A549 (cell line): ENCODE data around the gene CACNA2D2. TPM values are rescaled to one million over a fixed set of nuclear protein-coding genes. Genes with fewer than 3 reads are reported as not detected.
A peak's percentile ranks its signal among the peaks of the same experiment; 100 is the strongest.

Experiments
- ATAC-seq, 2 experiments: fragments of 200-7000 bp in 1 of 2; fragments of >200 bp in 1 of 2; cut with Nextera tagmentation in 1 of 2; cut with Tn5 transposase in 1 of 2; 3 replicates each; pipeline versions ENCODE4 v1.8.0 to v1.9.1; 2018 to 2020; ENCODE audit warnings: mild to moderate bottlenecking in 1 of 2, moderate library complexity in 1 of 2
- CTCF ChIA-PET: fragments of 300-600 bp; sonication (Branson Sonifier 250); formaldehyde crosslinking; extraction: SDS; loops from one replicate; lab custom pipeline; 2021; ENCODE audit warnings: antibody characterized with exemption, inconsistent platforms; lab: Yijun Ruan, JAX
- POLR2A ChIA-PET: fragments of 350-600 bp; formaldehyde crosslinking; extraction: SDS; loops from one replicate; lab custom pipeline; 2021; ENCODE audit warnings: antibody characterized with exemption, inconsistent platforms; lab: Yijun Ruan, JAX
- DNase-seq, 2 experiments: peaks; one replicate each; pipeline versions ENCODE4 v3.0.0 to v3.0.0-alpha.2; 2011 to 2016; ENCODE audit warnings: low read depth in 1 of 2, low spot score in 1 of 2
- FAIRE-seq: peaks from 2 replicates; lab custom pipeline; 2011; peaks lifted over from hg19 to GRCh38; lab: Jason Lieb, UNC
- H3K27ac ChIP-seq, 2 experiments: fragments of >200 bp; sonication (Bioruptor Twin); formaldehyde crosslinking; 3 replicates each; pipeline ENCODE4 v1.5.1; 2016 to 2017
- H3K4me1 ChIP-seq: fragments of >200 bp; sonication (Bioruptor Twin); formaldehyde crosslinking; 3 replicates; pipeline ENCODE4 v1.6.1; 2016
- H3K4me2 ChIP-seq: fragments of >200 bp; sonication (Bioruptor Twin); formaldehyde crosslinking; 3 replicates; pipeline ENCODE4 v1.6.1; 2016
- H3K4me3 ChIP-seq: fragments of >200 bp; sonication (Bioruptor Twin); formaldehyde crosslinking; 3 replicates; pipeline ENCODE4 v1.5.1; 2016
- H3K9me3 ChIP-seq: fragments of >200 bp; sonication (Bioruptor Twin); formaldehyde crosslinking; 3 replicates; pipeline ENCODE4 v1.6.1; 2016
- CBX8 ChIP-seq: fragments of 200-600 bp; sonication (generic); IDR thresholded peaks from 2 replicates; pipeline ENCODE4 v1.6.1; 2016
- CHD4 ChIP-seq: fragments of 200-600 bp; sonication (generic); IDR thresholded peaks from 2 replicates; pipeline ENCODE4 v1.6.1; 2016; ENCODE audit warnings: antibody characterized with exemption, mild to moderate bottlenecking, borderline replicate concordance
- EHMT2 ChIP-seq: fragments of 200-600 bp; sonication (generic); IDR thresholded peaks from 2 replicates; pipeline ENCODE4 v1.6.1; 2016; ENCODE audit warnings: antibody characterized with exemption, low read depth, mild to moderate bottlenecking, moderate library complexity
- FOSB ChIP-seq: fragments of 250-450 bp; sonication (Bioruptor Pico); IDR thresholded peaks from 2 replicates; pipeline ENCODE4 v1.5.0; 2020; ENCODE audit warnings: mild to moderate bottlenecking, moderate library complexity
- HEYL ChIP-seq: fragments of 250-450 bp; sonication (Bioruptor Pico); IDR thresholded peaks from 2 replicates; pipeline ENCODE4 v1.8.0; 2021; ENCODE audit warnings: mild to moderate bottlenecking, moderate library complexity
- HOXB13 ChIP-seq: fragments of 250-450 bp; sonication (Bioruptor Pico); IDR thresholded peaks from 2 replicates; pipeline ENCODE4 v1.5.0; 2020; ENCODE audit warnings: low read depth, mild to moderate bottlenecking, moderate library complexity
- HOXB5 ChIP-seq: fragments of 250-450 bp; sonication (Bioruptor Pico); IDR thresholded peaks from 2 replicates; pipeline ENCODE4 v1.5.0; 2020; ENCODE audit warnings: mild to moderate bottlenecking, moderate library complexity
- JUNB ChIP-seq: fragments of >200 bp; sonication (Bioruptor Twin); formaldehyde crosslinking; IDR thresholded peaks from 2 replicates; pipeline ENCODE4 v1.6.1; 2016
- KDM5A ChIP-seq: fragments of 200-600 bp; sonication (generic); IDR thresholded peaks from 2 replicates; pipeline ENCODE4 v1.6.1; 2016; ENCODE audit warnings: antibody characterized with exemption, mild to moderate bottlenecking
- MAZ ChIP-seq: fragments of 150-350 bp; IDR thresholded peaks from 2 replicates; pipeline ENCODE4 v1.6.1; 2014; ENCODE audit warnings: antibody characterized with exemption, low read depth, low read length, borderline replicate concordance
- NPAS2 ChIP-seq: fragments of 250-450 bp; sonication (Bioruptor Pico); IDR thresholded peaks from 2 replicates; pipeline ENCODE4 v1.8.0; 2022; ENCODE audit warnings: mild to moderate bottlenecking, moderate library complexity, borderline replicate concordance
- NR3C1 ChIP-seq: fragments of >200 bp; sonication (Bioruptor Twin); formaldehyde crosslinking; IDR thresholded peaks from 3 replicates; pipeline ENCODE4 v1.6.1; 2017
- PHF8 ChIP-seq: fragments of 200-600 bp; sonication (generic); IDR thresholded peaks from 2 replicates; pipeline ENCODE4 v1.6.1; 2016; ENCODE audit warnings: low read depth, mild to moderate bottlenecking, antibody characterized with exemption, moderate library complexity, borderline replicate concordance
- POLR2AphosphoS2 ChIP-seq: conservative IDR thresholded peaks from 2 replicates; pipeline ENCODE4 v1.6.1; 2012; ENCODE audit warnings: low read length, improper control_type of control experiment, inconsistent platforms
- RAD21 ChIP-seq, 2 experiments: fragments of >200 bp in 1 of 2; sonication (Bioruptor Twin) in 1 of 2; formaldehyde crosslinking in 1 of 2; IDR thresholded peaks in 1 of 2; conservative IDR thresholded peaks in 1 of 2; 2 replicates in 1 of 2; 3 replicates in 1 of 2; pipeline ENCODE4 v1.6.1; 2012 to 2018; ENCODE audit warnings: inconsistent platforms in 1 of 2
- RCOR1 ChIP-seq: fragments of 150-350 bp; IDR thresholded peaks from 2 replicates; pipeline ENCODE4 v1.6.1; 2014; ENCODE audit warnings: antibody characterized with exemption, low read length, low read depth
- RNF2 ChIP-seq: fragments of 200-600 bp; sonication (generic); IDR thresholded peaks from 2 replicates; pipeline ENCODE4 v1.6.1; 2016; ENCODE audit warnings: low read depth, mild to moderate bottlenecking, antibody characterized with exemption, moderate library complexity, borderline replicate concordance
- SMC3 ChIP-seq: fragments of >200 bp; sonication (Bioruptor Twin); formaldehyde crosslinking; IDR thresholded peaks from 3 replicates; pipeline ENCODE4 v1.6.1; 2018; ENCODE audit warnings: inconsistent platforms
- SREBF2 ChIP-seq: fragments of 450-650 bp; IDR thresholded peaks from 2 replicates; pipeline ENCODE4 v1.6.1; 2014; ENCODE audit warnings: mild to moderate bottlenecking, moderate library complexity
- TP53 ChIP-seq: fragments of 250-450 bp; sonication (Bioruptor Pico); IDR thresholded peaks from 2 replicates; pipeline ENCODE4 v1.5.0; 2021; ENCODE audit warnings: mild to moderate bottlenecking, moderate library complexity
- ZC3H11A ChIP-seq: fragments of 450-650 bp; IDR thresholded peaks from 2 replicates; pipeline ENCODE4 v1.6.1; 2014; ENCODE audit warnings: antibody characterized with exemption, mild to moderate bottlenecking
- ZNF302 ChIP-seq: fragments of 250-450 bp; sonication (Bioruptor Pico); IDR thresholded peaks from 2 replicates; pipeline ENCODE4 v1.9.0; 2021; ENCODE audit warnings: inconsistent platforms, mild to moderate bottlenecking, moderate library complexity
- WGBS: methylation state at CpG from one replicate; pipeline ENCODE4 v1.1.6; 2017; ENCODE audit errors: missing lambda C conversion rate; 5-methylcytosine and 5-hydroxymethylcytosine counted together
- polyA plus RNA-seq, 4 experiments: library from polyadenylated mRNA; depleted of rRNA in 3 of 4; stranded (reverse); fragments of >200 nt; fragmentation: RNase III in 1 of 4; extraction: RNeasy Plus Mini Kit Qiagen cat#74134 plus additional on column Dnase treatment in 1 of 4; gene quantifications; 2 replicates in 3 of 4; 3 replicates in 1 of 4; pipeline ENCODE4 v1.2.3, GENCODE V29; 2011 to 2017
- TF ChIP-seq, protein P1 (sequence below): IDR thresholded peaks from 2 replicates; pipeline ENCODE4 v1.6.1; 2012
- TF ChIP-seq, protein P2 (sequence below): fragments of >200 bp; sonication (Bioruptor Twin); formaldehyde crosslinking; IDR thresholded peaks from 2 replicates; pipeline ENCODE4 v1.6.1; 2016
- TF ChIP-seq, protein P3 (sequence below): fragments of >200 bp; sonication (Bioruptor Twin); formaldehyde crosslinking; IDR thresholded peaks from 3 replicates; pipeline ENCODE4 v1.6.1; 2016
- TF ChIP-seq, protein P4 (sequence below): fragments of >200 bp; sonication (Bioruptor Twin); formaldehyde crosslinking; IDR thresholded peaks from 3 replicates; pipeline ENCODE4 v1.5.1; 2016
- TF ChIP-seq, protein P5 (sequence below): fragments of 150-350 bp; IDR thresholded peaks from 2 replicates; pipeline ENCODE4 v1.6.1; 2014; ENCODE audit warnings: low read depth, mild to moderate bottlenecking, low read length

The CACNA2D2 gene
- polyA plus RNA-seq, 2 of the 4 experiments (the other 2 are of a cell fraction) = 0.21 to 0.75 TPM

DNA sequence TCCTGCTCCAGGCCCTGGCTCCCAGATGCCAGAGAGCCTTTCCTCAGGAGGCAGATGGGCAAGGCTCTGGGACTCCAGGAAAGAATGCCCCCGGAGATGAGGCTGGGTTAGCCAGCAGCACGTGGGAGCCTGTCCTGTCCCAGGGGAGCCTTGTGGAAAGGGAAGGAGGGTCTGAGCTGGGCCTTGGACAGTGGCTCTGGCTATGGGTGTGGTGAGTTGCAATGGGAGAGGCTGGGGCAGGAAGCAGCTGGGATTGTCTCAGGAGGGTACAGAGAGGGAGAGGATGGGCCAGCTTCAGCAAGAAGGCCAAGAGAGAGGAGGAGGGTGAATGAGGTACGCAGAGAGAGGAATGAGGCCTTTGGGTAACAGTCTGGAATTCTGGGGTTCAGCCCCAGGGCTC is 17.4 kb upstream of the CACNA2D2 start:
- Histone ChIP-seq H3K9me3 (no peaks in the 10 kb centered on the region), H3K4me1 (no peaks in the 10 kb centered on the region), H3K4me2 (no peak overlapping the region), H3K4me3 (no peak overlapping the region), H3K27ac (no peak overlapping the region)
- FAIRE-seq = no peak
- WGBS = 36% methylated on average over 1 of the region's 3 CpGs
- TF ChIP-seq SMC3 (no peak), NR3C1 (no peak), RAD21 (conservative IDR thresholded peaks at IDR 0.05 in 1 of 2, IDR thresholded peaks at IDR 0.05 in 1 of 2) (no peak), FOSB (CRISPR knock-in tag) (no peak), EHMT2 (no peak), ZNF302 (no peak), NPAS2 (CRISPR knock-in tag) (no peak), HOXB13 (CRISPR knock-in tag) (no peak), POLR2AphosphoS2 (no peak), RCOR1 (no peak), JUNB (no peak)
- TF ChIP-seq, protein P1, sequence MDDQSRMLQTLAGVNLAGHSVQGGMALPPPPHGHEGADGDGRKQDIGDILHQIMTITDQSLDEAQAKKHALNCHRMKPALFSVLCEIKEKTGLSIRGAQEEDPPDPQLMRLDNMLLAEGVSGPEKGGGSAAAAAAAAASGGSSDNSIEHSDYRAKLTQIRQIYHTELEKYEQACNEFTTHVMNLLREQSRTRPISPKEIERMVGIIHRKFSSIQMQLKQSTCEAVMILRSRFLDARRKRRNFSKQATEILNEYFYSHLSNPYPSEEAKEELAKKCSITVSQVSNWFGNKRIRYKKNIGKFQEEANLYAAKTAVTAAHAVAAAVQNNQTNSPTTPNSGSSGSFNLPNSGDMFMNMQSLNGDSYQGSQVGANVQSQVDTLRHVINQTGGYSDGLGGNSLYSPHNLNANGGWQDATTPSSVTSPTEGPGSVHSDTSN = no peak
- TF ChIP-seq, protein P2, sequence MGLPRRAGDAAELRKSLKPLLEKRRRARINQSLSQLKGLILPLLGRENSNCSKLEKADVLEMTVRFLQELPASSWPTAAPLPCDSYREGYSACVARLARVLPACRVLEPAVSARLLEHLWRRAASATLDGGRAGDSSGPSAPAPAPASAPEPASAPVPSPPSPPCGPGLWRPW = no peak
- TF ChIP-seq, protein P3, sequence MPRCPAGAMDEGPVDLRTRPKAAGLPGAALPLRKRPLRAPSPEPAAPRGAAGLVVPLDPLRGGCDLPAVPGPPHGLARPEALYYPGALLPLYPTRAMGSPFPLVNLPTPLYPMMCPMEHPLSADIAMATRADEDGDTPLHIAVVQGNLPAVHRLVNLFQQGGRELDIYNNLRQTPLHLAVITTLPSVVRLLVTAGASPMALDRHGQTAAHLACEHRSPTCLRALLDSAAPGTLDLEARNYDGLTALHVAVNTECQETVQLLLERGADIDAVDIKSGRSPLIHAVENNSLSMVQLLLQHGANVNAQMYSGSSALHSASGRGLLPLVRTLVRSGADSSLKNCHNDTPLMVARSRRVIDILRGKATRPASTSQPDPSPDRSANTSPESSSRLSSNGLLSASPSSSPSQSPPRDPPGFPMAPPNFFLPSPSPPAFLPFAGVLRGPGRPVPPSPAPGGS = no peak
- DNase-seq = no peak
- POLR2A ChIA-PET = no interaction called here
- CTCF ChIA-PET = interaction anchor here (0.7 to 5.5 kb wide), 4 partner anchors 22 to 93 kb away, joined by 3 to 35 read pairs (median 16); no protein-coding TSS in a partner anchor
- no peak for ATAC-seq

DNA sequence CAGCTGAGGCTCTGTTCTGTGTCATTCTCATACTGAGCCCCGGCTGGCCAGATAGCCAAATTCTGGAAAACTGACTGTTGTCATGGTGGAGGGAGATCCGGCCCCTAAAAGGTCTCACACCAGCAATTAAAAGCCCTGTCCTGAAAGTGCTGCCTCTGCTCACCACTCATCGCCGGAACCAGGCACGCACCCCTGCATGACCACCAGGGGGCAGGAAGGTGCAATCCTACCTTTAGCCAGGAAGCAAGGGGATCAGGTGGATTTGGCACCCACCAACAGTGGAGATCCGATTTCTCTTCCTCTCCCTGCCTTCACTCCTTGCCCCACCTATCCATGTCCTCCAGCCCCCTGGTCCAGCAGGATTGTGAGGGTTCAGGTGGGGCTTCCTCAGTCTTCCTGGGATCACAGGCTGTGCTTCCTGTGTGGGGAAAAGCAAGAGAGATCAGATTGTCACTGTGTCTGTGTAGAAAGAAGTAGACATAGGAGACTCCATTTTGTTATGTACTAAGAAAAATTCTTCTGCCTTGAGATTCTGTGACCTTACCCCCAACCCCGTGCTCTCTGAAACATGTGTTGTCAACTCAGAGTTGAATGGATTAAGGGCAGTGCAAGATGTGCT is 16.1 kb upstream of the CACNA2D2 start:
- FAIRE-seq (no peak), ATAC-seq (peak; percentile 72 to 94), DNase-seq (peak; percentile 50 to 57)
- POLR2A ChIA-PET = no interaction called here
- CTCF ChIA-PET = interaction anchor here (1.0 to 4.4 kb wide), 9 partner anchors 8 to 96 kb away, joined by 3 to 18 read pairs (median 6); no protein-coding TSS in a partner anchor
- H3K4me1 ChIP-seq = no peaks in the 10 kb centered on the region
- TF ChIP-seq SMC3 (peak; percentile 65), PHF8 (no peak), HEYL (CRISPR knock-in tag) (no peak), RAD21 (conservative IDR thresholded peaks at IDR 0.05 in 1 of 2, IDR thresholded peaks at IDR 0.05 in 1 of 2) (peak; percentile 43 to 50; a peak in 4 of 5 replicates)
- TF ChIP-seq, protein P4, sequence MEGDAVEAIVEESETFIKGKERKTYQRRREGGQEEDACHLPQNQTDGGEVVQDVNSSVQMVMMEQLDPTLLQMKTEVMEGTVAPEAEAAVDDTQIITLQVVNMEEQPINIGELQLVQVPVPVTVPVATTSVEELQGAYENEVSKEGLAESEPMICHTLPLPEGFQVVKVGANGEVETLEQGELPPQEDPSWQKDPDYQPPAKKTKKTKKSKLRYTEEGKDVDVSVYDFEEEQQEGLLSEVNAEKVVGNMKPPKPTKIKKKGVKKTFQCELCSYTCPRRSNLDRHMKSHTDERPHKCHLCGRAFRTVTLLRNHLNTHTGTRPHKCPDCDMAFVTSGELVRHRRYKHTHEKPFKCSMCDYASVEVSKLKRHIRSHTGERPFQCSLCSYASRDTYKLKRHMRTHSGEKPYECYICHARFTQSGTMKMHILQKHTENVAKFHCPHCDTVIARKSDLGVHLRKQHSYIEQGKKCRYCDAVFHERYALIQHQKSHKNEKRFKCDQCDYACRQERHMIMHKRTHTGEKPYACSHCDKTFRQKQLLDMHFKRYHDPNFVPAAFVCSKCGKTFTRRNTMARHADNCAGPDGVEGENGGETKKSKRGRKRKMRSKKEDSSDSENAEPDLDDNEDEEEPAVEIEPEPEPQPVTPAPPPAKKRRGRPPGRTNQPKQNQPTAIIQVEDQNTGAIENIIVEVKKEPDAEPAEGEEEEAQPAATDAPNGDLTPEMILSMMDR = peak; percentile 58
- H3K4me2 ChIP-seq = no peak overlapping the region
- no peak overlapping the region for H3K27ac ChIP-seq
- 0% methylated on average over 7 of the region's 7 CpGs for WGBS
- H3K9me3 ChIP-seq = no peaks in the 10 kb centered on the region
- H3K4me3 ChIP-seq = no peak overlapping the region

DNA sequence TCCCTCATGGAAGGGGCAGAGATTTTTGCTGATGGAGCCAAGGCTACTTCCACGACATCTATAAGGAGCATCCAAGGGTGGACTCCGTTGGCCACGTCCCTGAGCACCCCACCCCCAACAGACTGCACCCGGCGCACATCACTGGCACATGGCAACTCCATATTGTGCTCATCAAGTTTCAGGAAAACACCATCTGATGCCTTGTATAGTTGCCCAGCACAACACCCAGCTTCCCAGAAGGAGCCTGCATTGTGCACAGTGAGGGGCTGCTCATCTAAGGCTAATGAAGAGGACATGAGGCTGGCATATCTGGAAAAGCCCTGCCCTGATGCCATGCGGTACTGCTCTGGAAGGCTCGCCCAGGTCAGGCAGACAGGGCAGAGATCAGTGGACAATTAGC is 15.0 kb upstream of the CACNA2D2 start:
- no peaks in the 10 kb centered on the region for H3K9me3 ChIP-seq
- CTCF ChIA-PET = interaction anchor here (1.0 to 4.4 kb wide), 11 partner anchors 8 to 97 kb away, joined by 3 to 18 read pairs (median 6); no protein-coding TSS in a partner anchor
- TF ChIP-seq RNF2 (no peak), ZC3H11A (no peak), POLR2AphosphoS2 (no peak), SREBF2 (no peak), JUNB (no peak), MAZ (no peak), CBX8 (no peak), KDM5A (no peak), HEYL (CRISPR knock-in tag) (no peak), CHD4 (no peak), RAD21 (conservative IDR thresholded peaks at IDR 0.05 in 1 of 2, IDR thresholded peaks at IDR 0.05 in 1 of 2) (no peak), ZNF302 (no peak), NPAS2 (CRISPR knock-in tag) (no peak), TP53 (CRISPR knock-in tag) (no peak), HOXB5 (CRISPR knock-in tag) (no peak)
- TF ChIP-seq, protein P5, sequence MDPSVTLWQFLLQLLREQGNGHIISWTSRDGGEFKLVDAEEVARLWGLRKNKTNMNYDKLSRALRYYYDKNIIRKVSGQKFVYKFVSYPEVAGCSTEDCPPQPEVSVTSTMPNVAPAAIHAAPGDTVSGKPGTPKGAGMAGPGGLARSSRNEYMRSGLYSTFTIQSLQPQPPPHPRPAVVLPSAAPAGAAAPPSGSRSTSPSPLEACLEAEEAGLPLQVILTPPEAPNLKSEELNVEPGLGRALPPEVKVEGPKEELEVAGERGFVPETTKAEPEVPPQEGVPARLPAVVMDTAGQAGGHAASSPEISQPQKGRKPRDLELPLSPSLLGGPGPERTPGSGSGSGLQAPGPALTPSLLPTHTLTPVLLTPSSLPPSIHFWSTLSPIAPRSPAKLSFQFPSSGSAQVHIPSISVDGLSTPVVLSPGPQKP = no peak
- TF ChIP-seq, protein P2 = no peak
- POLR2A ChIA-PET = no interaction called here
- H3K27ac ChIP-seq = no peak overlapping the region
- ATAC-seq (no peak), FAIRE-seq (no peak), DNase-seq (no peak)
- H3K4me3 ChIP-seq = no peak overlapping the region
- H3K4me1 ChIP-seq = no peaks in the 10 kb centered on the region
- no peak overlapping the region for H3K4me2 ChIP-seq
- 46% methylated on average over 7 of the region's 7 CpGs for WGBS
